ENCODE data around the gene ROCK2. TPM values are rescaled to one million over a fixed set of nuclear protein-coding genes. Genes with fewer than 3 reads are reported as not detected.

ROCK2 gene
- total and polyA plus RNA-seq, 2 of the 13 experiments (the other 11 are each of a cell fraction or from before 2014, with no cell fraction given) = 38.1 to 119 TPM

GRCh38 chr2:11154016-11154922, 190.2 kb downstream of the ROCK2 start (continued):
- TF ChIP-seq ZNF501 (CRISPR knock-in tag; IDR thresholded peaks at IDR 0.05) = peak; percentile 54
- TF ChIP-seq PPARG (CRISPR knock-in tag; conservative IDR thresholded peaks at IDR 0.05) = 0 out of 2 replicates have a peak, but pooled peaks have one; percentile 25
- TF ChIP-seq ZNF274 (CRISPR knock-in tag; IDR thresholded peaks at IDR 0.05) = peak; percentile 40; the same call in 1 of the 2 replicates
- TF ChIP-seq ZNF709 (CRISPR knock-in tag; IDR thresholded peaks at IDR 0.05) = 0 out of 2 replicates have a peak, but pooled peaks have one; percentile 30
- TF ChIP-seq PHF8 (CRISPR knock-in tag; IDR thresholded peaks at IDR 0.05) = peak; percentile 26; the same call in 1 of the 2 replicates
- TF ChIP-seq NFKB2 (CRISPR knock-in tag; IDR thresholded peaks at IDR 0.05; ENCODE audit: borderline replicate concordance) = peak; percentile 53; the same call in 1 of the 2 replicates
- 0 out of 2 replicates have a peak, but pooled peaks have one; percentile 52 for TF ChIP-seq ZNF276 (CRISPR knock-in tag; IDR thresholded peaks at IDR 0.05; ENCODE audit: low read depth)

DNA sequence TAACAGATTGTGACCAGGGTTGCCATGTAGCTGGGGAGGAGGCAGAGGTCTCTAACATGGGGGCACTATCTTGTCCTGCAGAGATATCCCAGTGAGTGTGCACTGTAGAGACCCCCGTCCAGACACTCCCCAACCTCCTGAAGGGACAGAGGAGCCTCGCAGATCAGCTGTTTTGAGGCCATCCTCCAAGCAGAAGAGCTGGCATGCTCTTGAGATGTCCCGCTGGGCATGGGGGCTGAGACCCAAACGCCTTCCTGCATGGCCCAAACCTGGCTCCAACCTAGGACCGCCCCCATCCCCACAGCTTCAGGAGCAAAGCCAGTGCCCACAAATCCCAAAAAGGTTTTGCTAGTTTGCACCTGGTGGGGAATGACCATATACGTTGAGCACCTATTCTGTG, 191.8 kb downstream of the ROCK2 start:
- intact Hi-C loops (cut with micrococcal nuclease; ENCODE audit: unreplicated experiment) (no loop called here), in situ Hi-C loops (cut with HindIII; ENCODE audit: extremely low pct_ligation_motif_present, low pct_unique_long_range_greater_than_20kb) (no loop called here)
- H3K79me2 ChIP-seq (ENCODE audit: insufficient read depth, low read length) = no peaks in the 10 kb centered on the region
- no peaks in the 10 kb centered on the region for H3K36me3 ChIP-seq (replicated peaks in 1 of 2; ENCODE audit: control insufficient read depth in 1 of 2, insufficient read depth in 2 of 2, low read length in 2 of 2)
- no peak overlapping the region for H2AFZ ChIP-seq (ENCODE audit: low read length)
- no peaks in the 10 kb centered on the region for H4K20me1 ChIP-seq (ENCODE audit: insufficient read depth, low read length)
- BruUV-seq (replicated peaks) = no TSS peak
- ATAC-seq (no peak), FAIRE-seq (no peak), DNase-seq (ENCODE audit: low spot score) (no peak)
- no peak overlapping the region for H3K9ac ChIP-seq (ENCODE audit: insufficient read depth, low read depth, low read length)
- peaks cover 34% of the 10 kb centered on the region for H3K4me1 ChIP-seq (ENCODE audit: insufficient read depth, low read length)
- peaks cover 6 to 48% of the 10 kb centered on the region in 2 experiments; a peak in 4 of 5 replicates for H3K27me3 ChIP-seq (ENCODE audit: control insufficient read depth in 1 of 2, insufficient read depth in 2 of 2, low read length in 2 of 2)
- WGBS (ENCODE audit: low lambda C conversion rate) = 44% methylated on average over 4 of the region's 6 CpGs
- no peak overlapping the region for H3K27ac ChIP-seq (ENCODE audit: extremely low read length, insufficient read depth, low read length)
- H3K9me3 ChIP-seq (ENCODE audit: low read length) = no peaks in the 10 kb centered on the region
- ChIA-PET CTCF (ENCODE audit: low intra/inter-chr PET ratio, low total read pairs) (no interaction called here), POLR2A (interaction anchor here (0.6 kb wide), 1 partner anchor 408 kb away, joined by 3 read pairs; no protein-coding TSS in a partner anchor)
- H3K4me3 ChIP-seq (replicated peaks in 1 of 3; ENCODE audit: insufficient read depth in 1 of 3, low read depth in 2 of 3, low read length in 3 of 3) = no peak overlapping the region
- no peak overlapping the region for H3K4me2 ChIP-seq (ENCODE audit: low read depth, low read length)
- TF ChIP-seq NONO (IDR thresholded peaks at IDR 0.05) = no peak
- TF ChIP-seq NONO (CRISPR knock-in tag; conservative IDR thresholded peaks at IDR 0.05) = no peak
- no peak for TF ChIP-seq SMARCC2 (IDR thresholded peaks at IDR 0.05)
- TF ChIP-seq ZNF256 (CRISPR knock-in tag; conservative IDR thresholded peaks at IDR 0.05) = no peak
- TF ChIP-seq NFE2L1 (CRISPR knock-in tag; IDR thresholded peaks at IDR 0.05; ENCODE audit: borderline replicate concordance) = no peak
- TF ChIP-seq, protein P1, sequence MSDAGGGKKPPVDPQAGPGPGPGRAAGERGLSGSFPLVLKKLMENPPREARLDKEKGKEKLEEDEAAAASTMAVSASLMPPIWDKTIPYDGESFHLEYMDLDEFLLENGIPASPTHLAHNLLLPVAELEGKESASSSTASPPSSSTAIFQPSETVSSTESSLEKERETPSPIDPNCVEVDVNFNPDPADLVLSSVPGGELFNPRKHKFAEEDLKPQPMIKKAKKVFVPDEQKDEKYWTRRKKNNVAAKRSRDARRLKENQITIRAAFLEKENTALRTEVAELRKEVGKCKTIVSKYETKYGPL (CRISPR knock-in tag; IDR thresholded peaks at IDR 0.05) = no peak
- no peak for TF ChIP-seq HOXA7 (CRISPR knock-in tag; IDR thresholded peaks at IDR 0.05)
- TF ChIP-seq HNRNPK (IDR thresholded peaks at IDR 0.05; ENCODE audit: low read depth, low read length, poor library complexity, severe bottlenecking) = no peak
- TF ChIP-seq ZBTB8A (CRISPR knock-in tag; IDR thresholded peaks at IDR 0.05; ENCODE audit: borderline replicate concordance, low read depth) = no peak
- TF ChIP-seq, protein P2, sequence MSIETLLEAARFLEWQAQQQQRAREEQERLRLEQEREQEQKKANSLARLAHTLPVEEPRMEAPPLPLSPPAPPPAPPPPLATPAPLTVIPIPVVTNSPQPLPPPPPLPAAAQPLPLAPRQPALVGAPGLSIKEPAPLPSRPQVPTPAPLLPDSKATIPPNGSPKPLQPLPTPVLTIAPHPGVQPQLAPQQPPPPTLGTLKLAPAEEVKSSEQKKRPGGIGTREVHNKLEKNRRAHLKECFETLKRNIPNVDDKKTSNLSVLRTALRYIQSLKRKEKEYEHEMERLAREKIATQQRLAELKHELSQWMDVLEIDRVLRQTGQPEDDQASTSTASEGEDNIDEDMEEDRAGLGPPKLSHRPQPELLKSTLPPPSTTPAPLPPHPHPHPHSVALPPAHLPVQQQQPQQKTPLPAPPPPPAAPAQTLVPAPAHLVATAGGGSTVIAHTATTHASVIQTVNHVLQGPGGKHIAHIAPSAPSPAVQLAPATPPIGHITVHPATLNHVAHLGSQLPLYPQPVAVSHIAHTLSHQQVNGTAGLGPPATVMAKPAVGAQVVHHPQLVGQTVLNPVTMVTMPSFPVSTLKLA (IDR thresholded peaks at IDR 0.05) = no peak
- no peak for TF ChIP-seq TP53 (CRISPR knock-in tag; conservative IDR thresholded peaks at IDR 0.05)
- no peak for TF ChIP-seq KAT7 (CRISPR knock-in tag; IDR thresholded peaks at IDR 0.05; ENCODE audit: borderline replicate concordance)
- TF ChIP-seq ZNF678 (CRISPR knock-in tag; IDR thresholded peaks at IDR 0.05) = no peak

All from HepG2 (cell line).